ENCODE data around the gene SGO2.

DNA sequence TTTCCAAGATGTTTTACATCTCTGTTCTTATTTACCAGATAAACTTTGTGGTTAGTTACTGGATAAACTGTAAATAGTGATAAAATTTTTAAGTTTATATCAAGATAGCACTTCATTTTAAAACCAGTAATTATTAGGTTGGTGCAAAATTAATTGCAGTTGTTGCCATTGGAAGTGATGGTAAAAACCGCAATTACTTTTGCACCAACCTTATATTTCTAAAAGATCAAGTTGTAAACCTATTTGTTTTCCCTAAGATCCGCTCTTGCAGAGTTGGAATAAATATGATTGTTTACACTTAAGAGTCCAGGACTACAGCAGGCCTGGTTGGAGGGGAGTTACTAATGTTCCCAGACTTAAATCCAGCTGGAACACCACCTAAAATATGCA is 59.3 kb downstream of the SGO2 start:
- TF ChIP-seq EZH2 (optimal IDR thresholded peaks at IDR 0.05; ENCODE audit: low read depth, low read length): no peak
- TF ChIP-seq, protein P1, sequence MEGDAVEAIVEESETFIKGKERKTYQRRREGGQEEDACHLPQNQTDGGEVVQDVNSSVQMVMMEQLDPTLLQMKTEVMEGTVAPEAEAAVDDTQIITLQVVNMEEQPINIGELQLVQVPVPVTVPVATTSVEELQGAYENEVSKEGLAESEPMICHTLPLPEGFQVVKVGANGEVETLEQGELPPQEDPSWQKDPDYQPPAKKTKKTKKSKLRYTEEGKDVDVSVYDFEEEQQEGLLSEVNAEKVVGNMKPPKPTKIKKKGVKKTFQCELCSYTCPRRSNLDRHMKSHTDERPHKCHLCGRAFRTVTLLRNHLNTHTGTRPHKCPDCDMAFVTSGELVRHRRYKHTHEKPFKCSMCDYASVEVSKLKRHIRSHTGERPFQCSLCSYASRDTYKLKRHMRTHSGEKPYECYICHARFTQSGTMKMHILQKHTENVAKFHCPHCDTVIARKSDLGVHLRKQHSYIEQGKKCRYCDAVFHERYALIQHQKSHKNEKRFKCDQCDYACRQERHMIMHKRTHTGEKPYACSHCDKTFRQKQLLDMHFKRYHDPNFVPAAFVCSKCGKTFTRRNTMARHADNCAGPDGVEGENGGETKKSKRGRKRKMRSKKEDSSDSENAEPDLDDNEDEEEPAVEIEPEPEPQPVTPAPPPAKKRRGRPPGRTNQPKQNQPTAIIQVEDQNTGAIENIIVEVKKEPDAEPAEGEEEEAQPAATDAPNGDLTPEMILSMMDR (IDR thresholded peaks at IDR 0.05; ENCODE audit: low read length): no peak

All from MM.1S (cell line).